ENCODE data around the gene VARS1. TPM values are rescaled to one million over a fixed set of nuclear protein-coding genes. Genes with fewer than 3 reads are reported as not detected.
"Not testable (repeated sequence)": the region's sequence is repeated elsewhere in the genome, so short reads cannot be mapped to it uniquely, and the experiment has no call there.

The VARS1 gene
- total RNA-seq, 1 donor = 52.0 TPM

DNA sequence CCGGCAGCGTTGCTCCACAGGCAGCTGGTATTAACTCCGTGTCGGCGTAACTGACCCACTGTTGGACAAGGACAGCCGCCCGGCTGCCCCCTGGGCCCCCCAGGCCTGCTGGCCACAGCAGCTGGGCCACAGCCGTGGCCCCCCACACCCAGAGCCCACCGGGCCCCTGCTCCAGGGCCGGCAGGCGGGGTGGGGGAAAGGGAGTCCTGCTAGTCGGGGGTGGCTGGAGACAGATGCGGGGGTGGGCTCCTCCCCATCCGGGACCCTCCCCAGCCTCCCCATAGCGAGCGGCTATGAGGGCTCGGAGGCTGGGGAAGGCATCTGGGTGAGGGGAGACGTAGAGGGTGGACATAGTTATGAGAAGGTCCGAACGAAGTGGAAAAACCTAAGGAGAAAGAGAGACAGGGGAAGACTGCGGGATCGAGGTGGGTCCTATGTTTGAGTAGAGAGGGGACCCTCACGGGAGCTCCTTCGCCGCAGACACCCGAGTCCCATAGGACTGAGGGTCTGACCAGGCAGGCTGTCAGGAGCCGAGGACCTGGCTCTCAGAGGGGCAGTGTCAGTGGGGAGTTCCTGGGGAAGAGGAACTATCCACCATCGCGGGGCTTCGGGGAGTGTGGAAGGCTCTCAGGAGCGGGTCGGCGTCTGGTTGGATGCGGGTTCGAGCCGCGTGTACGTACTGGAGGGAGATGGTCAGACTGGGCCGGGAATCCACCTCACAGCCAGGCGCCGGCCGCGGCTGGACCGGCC, 511 bp downstream of the VARS1 start:
- DNase-seq (ENCODE audit: low read depth in 2 of 3, low spot score in 2 of 3) = no peak

DNA sequence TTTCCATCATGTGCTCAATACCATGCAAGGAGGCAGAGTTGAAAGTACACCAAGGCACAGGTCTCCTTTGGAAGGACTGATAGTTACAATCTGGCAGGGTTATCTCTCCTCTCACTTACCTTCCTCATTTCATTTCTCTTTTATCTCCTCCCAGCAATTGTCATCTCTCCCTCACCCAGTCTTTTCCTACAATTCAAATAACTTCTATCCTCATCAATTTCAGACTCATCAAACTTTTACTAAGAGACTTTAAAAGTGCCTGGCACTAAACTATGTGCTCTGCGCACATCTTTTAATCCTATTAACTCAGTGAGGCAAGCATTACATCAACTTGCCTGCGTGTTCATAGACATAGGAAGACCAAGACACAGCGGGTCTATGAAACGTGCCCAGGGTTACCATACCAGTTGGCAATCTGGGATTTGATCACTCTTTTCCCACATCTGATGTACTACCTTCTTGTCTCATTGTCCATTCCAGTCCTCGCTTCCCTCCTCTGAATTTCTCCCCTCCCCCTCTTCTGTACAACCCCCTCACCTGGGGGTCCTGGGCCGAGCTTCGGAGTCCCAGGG, 1.2 kb downstream of the VARS1 start:
- DNase-seq (ENCODE audit: low read depth in 2 of 3, low spot score in 2 of 3) = no peak

DNA sequence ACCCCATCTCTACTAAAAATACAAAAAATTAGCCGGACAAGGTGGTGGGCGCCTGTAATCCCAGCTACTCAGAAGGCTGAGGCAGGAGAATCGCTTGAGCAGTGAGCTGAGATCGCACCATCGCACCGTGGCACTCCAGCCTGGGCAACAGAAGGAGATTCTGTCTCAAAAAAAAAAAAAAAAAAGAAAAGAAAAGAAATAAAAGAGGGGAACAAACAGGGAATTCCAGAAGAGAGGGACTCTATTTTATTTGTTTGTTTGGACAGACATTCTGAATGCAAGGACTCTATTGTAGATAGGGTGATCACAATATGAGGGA, 1.7 kb downstream of the VARS1 start:
- DNase-seq (ENCODE audit: low read depth in 2 of 3, low spot score in 2 of 3) = not testable (repeated sequence)

DNA sequence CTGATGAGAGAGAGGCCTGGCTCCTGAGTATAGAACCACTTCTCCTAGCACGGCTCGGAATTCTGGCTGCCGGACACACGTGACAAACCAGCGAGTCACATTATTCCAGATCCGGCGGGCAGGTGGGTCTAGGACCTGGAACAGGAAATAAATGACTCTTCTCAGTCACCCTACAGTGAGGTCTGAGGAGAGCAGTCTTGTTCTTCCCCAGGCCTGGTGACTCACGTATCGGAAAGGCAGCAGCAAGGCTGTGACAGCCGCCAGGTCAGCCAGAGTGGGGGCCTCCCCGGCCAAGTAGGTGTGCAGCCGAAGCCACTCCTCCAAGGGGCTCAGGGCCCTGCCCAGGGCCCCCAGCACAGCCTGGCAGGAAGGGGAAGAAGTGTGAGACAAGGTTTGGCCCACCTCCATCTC, 2.8 kb downstream of the VARS1 start:
- peak in 2 of 3 donors; percentile 71 to 83 for DNase-seq (ENCODE audit: low read depth in 2 of 3, low spot score in 2 of 3)

DNA sequence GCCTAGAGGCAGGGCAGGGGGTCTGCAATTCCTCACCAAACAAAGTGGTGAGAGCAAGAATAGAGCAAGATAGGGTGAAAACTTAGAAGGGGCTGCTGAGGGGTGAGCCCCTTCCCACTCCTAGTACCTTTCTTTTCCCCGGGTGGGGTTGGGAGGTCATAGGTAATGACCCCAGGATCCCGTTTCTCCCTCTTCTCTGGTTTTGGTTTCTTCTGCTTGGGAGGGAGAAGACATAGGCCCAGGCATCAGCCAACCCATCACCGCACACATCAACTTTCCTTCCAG, 3.5 kb downstream of the VARS1 start:
- no peak for DNase-seq (ENCODE audit: low read depth in 2 of 3, low spot score in 2 of 3)

DNA sequence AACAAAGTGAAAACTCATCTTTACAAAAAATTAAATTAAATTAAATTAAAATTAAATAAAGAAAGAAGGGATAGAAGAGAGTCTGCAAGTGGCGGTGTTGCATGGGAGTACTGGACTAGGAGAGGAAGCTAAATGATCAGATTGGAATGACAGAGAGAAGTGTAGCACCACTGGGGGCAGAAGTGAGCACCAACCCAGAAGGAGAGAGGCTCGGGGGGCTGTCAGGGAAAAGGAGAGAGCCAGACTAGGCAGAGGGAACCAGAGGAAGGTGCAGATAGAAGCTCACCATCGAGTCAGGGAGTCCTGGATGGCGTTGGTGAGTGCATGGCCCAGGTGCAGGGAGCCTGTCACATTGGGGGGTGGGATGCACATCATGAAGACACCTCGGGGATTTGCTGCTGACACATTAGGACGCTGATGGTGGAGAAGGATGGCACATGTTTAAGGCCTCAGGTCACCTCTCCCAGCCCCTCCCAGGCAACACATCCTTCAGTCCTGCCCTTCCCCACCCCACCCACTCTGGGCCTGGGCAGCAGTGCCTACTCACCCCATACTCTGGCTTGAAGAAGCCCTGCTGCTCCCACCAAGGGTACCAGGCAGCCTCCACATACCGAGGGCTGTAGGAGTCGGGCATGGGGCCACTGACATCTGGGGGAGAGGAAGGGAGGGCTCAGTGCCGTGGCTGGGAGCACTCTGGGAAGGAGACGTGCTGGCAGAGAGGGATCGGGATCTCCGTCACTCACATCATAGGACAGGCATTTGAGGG, 4.0 kb downstream of the VARS1 start:
- peak in 2 of 3 donors; percentile 50 to 70 for DNase-seq (ENCODE audit: low read depth in 2 of 3, low spot score in 2 of 3)

DNA sequence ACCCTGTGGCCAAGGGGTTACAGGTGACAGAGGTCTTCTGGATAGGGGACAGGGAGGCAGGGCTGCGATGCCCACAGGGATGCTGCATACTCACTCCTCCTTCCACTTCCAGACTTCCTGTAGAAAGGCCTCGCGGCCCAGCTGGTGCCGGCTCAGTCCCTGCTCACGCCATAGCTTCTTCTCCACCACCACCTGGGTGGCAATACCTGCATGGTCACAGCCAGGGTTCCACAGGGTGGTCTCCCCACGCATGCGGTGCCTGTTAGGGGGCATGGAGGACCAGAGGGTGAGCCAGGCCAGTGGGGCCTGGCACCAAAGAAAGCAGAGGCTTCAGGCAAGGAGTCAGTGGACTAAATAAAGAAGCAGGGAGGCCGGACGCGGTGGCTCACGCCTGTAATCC, 10.1 kb downstream of the VARS1 start:
- no peak for DNase-seq (ENCODE audit: low read depth in 2 of 3, low spot score in 2 of 3)

DNA sequence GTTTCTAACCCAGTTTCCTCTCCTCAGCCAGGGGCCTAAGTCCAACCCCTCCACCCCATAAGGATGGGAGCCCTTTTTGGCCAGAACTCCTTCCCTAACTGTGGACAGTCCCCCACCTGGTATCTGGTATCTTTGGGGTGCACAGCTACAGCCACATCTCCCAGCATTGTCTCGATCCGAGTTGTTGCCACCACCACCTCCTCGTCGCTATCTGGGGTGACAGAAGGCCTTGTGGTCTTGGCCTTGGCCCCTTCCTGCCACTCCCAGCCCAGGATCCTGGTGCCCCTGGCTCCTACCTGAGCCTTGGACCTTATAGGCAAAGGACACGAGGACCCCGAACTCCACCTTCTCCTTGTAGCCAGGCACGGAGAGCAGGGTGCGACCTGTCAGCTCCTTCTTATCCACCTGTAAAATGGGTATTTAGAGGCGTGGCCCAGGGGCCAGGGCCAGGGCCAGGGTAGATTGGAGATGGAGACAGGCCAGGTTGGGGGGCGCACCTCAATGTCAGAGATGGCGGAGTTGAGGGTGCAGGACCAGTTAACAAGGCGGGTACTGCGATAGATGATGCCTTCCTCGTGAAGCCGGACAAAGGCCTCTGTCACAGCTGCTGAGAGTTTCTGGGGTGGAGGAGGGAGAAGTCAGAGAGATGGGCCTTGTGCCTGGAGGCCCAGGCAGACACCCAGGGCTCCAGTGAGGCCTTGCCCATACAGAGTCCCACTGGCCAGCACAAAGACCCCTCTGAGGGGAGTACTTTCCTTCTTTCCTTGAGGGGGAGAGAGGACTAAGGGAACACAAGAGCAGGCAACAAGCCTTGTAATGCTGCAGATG, 11.2 kb downstream of the VARS1 start:
- DNase-seq (ENCODE audit: low read depth in 2 of 3, low spot score in 2 of 3) = no peak

DNA sequence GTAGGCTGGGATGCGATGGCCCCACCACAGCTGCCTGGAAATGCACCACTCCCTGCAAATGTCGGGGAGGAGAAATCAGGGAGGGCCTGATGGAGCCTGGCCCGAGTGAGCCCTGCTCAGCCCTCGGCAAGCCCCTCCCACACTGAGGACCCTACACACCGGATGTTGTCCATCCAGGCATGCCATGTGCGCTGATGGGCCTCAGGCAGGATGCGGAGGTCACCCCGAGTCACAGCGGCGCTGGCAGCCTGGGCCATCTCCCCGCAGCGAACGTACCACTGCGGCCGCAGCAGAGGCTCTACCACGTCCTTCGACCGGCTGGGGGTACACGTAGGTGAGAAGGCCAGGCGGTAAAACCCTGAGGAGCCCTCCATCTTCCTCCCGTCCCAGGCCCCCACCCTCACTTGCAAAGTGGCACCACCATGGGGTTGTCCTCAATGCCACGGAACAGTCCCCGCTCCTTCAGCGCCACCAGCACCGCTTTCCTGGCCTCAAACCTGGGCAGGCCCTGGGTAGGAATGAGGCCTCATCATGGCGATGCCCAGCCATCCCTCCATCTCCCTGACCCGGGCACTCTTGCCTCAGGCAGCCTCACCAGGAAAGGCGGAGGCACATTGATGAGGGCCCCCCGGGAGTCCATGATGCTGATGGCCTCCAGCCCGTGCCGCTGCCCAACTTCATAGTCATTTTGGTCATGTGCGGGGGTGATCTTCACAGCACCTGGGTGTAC, 13.3 kb downstream of the VARS1 start:
- DNase-seq (ENCODE audit: low read depth in 2 of 3, low spot score in 2 of 3) = no peak

DNA sequence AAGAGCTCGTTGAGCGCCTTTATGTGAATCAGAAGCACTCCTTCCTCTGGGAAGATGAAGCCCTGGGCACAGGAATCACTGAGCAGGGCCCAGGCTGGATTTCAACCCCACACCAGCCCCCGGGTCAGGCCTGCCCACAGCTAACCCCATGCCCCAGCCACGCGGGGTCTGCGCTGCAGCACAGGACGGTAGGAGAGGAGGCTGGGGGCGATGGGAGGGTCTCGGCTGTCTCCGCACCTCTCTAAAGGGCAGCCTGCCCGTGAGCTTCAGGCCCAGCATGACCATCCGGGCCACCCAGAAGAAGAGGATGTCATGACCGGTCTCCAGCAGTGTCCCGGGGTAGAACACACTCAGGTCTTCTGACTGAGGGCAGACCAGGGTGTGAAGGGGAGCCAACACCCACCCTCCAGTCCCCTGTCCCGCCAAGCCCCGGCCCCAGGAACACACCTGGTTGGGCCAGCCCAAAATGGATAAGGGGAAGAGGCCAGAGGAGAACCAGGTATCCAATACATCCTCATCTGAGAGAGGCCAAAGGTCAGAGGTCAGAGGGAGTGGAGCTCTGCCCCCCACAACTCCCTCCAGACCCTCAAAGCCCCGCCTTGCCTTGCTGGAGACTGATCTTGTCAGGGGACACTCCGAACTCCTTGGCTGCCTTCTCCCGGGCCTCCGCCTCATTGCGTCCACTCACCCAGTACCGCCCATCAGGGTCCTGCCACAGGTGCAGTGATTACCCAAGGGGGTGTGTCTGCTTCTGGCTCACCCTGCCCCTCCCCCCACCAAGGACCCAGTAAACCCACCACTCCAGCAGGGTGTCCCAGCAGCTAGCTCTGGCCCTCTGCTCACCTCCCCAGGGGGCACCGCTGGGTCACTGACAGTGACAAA, 14.1 kb downstream of the VARS1 start:
- no peak for DNase-seq (ENCODE audit: low read depth in 2 of 3, low spot score in 2 of 3)

DNA sequence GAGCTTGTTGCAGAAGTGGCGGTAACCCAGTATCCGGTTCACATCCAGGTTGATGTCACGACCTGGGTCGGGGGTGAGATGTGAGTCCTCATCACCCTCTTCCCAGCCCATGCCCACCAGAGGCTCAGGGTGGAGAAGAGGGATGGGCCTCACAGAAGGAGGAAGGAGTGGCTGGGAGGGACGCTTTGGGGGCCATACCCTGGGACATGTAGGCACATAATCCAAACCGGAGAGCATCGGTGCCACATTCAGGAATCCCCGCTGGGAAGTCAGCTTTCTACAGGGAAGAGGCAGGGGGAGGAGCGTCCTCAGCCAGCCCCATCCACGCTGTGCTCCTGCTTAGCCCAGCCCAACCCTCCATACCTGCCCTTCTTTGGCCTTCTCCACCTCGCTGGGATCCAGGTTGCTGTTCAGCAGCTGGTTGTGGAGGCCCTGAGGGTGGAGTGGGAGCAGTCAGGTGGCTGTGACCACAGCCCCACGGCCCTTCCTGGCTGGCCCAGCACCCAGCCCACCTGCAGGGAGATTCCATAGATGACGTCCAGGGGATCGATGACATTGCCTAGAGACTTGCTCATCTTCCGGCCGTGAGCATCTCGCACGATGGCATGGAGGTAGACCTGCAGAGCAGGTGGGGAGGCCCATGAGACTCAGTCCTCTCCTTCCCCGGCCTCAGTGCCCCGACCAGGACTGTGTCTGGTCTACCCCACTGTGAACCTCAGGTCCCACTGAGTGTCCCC, 14.9 kb downstream of the VARS1 start:
- no peak for DNase-seq (ENCODE audit: low read depth in 2 of 3, low spot score in 2 of 3)

DNA sequence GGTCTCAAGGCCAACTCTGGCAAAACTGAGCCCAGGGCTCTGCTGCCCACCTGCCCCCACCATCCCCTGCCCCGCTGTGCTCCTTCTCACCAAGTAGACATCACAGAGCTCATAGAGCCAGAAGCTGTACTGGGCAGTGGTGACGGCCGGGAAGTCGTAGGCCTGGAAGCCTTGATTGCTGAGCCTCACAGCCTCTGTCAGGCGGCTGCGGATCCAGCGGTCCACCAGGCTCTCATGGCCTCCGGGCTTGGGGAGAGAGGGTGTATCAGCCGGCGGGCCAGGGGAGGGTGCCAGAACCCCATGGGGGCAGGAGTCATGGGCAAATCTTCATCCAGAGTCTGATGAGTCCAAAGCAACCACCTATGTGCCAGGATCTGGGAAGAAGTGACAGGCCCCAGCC, 15.6 kb downstream of the VARS1 start:
- DNase-seq (ENCODE audit: low read depth in 2 of 3, low spot score in 2 of 3) = no peak

DNA sequence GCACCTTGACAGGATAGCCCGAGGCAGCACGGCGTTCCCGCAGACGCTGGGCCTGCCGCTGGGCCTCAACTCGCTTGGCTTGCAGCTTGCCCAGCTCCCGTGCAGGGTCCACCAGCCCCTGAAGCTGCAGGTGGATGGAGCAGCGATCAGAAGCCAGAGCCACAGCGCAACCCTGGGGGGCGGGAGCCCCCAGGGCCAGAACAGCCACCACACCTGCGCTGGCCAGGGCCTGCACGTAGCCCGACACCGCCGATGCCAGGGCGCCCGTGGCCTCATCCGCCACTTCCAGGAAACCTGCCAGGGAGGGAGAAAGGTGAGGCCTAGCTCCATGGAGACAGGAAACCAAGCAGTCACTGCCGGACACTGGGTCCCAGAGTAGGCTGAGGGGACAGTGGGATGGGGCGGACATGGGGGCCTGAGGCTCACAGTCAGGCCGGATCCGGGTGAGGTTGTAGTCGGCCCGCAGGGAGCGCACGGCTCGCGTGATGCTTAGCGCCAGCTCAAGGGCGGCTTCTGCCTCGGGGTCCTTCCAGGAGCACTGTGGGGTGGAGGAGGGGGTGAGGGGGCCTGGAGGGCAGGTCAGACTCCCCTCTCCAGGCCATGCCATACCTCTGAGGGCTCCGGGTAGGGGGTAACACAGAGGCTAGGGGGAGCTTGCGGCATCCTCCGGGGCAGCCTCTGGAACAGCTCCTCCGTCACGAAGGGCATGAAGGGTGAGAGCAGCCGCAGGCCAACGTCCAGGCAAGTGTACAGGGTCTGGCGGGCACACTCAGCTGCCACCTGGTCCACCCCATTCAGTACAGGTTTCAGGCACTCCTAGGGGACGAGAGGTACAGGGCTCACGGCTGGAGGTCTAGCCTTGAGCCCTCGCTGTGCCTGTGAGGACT, 16.3 kb downstream of the VARS1 start:
- DNase-seq (ENCODE audit: low read depth in 2 of 3, low spot score in 2 of 3) = no peak

DNA sequence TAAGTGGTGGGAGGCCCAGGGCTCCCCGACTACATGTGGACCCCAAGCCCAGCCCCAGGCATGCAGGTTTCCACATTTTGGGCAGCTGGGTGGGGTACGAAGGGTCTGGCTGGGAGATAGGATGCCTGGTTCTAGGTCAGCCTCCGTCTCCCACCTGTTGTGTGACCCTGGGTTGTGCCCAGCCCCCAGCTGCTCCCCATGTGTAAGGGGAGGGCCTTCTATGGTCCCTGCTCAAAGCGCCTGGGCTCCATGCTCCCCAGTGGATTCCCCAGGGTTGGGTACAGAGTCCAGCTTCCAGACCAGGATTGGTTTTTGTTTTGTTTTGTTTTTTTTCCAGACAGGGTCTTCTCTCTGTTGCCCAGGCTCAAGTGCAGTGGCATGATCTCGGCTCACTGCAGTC, 17.4 kb downstream of the VARS1 start:
- DNase-seq (ENCODE audit: low read depth in 2 of 3, low spot score in 2 of 3) = no peak

DNA sequence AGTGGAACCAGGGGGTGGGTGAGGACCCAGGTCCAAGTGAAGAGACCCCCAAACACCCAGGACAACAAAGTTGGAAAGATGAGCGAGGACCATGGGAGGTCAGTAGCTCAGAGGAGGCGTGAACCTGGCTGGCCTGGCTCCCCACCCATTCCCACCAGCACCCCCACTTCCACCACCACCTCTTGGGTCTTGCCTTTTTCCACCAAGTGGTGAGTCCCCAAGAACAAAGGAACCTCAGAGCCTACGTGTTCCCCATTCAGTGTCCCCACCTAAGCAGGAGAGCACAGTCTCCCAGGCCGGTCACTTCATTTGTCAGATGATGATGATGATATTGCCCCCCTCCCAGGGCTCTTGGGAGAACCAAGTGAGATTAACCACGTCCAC, 17.9 kb downstream of the VARS1 start:
- no peak for DNase-seq (ENCODE audit: low read depth in 2 of 3, low spot score in 2 of 3)

DNA sequence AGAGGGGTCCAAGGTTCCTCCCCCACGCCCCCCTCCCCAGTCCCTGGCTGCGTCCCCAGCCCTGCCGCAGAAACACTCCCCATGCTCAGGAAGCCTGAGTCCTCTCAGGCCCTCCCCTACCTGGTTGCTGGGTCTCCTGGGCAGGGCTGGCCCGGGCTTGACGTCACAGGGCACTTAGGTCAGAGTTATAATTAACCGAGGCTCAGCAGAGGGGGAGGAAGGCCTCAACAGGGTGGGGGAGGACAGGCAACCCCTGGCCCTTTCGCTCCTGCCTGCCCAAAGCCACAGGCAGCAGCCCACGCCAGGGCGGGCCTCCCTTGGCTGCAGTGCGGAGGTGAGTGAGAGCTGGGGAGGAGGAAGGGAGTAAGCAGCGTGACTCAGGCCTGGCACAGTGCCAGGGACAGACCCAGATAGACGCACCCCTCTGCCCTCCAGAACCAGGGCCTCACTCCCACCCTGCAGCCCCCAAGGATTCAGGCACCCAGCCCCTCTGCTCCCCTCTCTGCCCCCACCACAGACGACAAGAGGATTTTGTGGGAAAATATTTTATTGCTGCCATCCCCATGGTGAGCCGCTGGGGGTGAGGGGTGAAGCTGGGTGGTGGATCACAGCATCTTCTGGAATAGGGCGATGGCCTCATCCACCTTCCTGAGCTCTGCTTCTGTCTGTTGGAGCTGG, 18.4 kb downstream of the VARS1 start, which contains the start of gene VWA7:
Gene VWA7 (minus strand): TSS at position 340 of the 678 bp plus-strand sequence. CDS start 549 bp downstream, outside the sequence.
- DNase-seq (ENCODE audit: low read depth in 2 of 3, low spot score in 2 of 3) = peak in 2 of 3 donors; percentile 83 to 89

DNA sequence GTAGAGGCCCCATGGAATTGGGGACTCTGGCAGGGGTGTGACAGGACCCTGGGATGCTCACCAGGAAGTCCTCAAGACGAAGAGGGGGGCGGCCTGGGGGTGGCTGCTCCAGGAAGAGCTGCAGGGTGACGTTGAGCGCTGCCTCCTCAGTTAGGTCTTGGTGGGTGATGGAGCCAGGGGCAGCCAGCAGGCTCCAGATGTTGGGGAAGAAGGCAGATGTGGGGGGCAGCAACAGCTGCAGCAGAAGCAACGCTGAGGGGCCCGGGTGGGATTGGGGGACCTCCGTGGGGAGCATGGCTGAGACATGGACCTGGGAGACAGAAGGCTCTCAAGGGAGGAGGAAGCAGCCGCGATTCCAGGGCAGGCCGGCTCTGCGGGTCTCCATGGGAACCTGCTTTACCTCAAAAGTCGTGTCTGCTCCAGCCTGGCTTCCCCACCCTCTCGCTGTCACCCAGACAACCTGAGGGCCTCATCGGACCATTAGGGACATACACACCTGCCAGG, 19.0 kb downstream of the VARS1 start:
- no peak for DNase-seq (ENCODE audit: low read depth in 2 of 3, low spot score in 2 of 3)

Data from hematopoietic multipotent progenitor cell (in vitro differentiated cells).